HepG2 (cell line): ENCODE data around the gene MAP3K5. TPM values are rescaled to one million over a fixed set of nuclear protein-coding genes. Genes with fewer than 3 reads are reported as not detected.

Experiments used
- ATAC-seq: fragments of 200-7000 bp; cut with Tn5 transposase; 3 replicates; pipeline ENCODE4 v1.9.1; 2020; ENCODE audit warnings: mild to moderate bottlenecking, moderate library complexity
- BruUV-seq: library from RNA; stranded (reverse); fragments of 400-500 nt; replicated peaks from 2 replicates; lab custom pipeline; 2021; lab: Mats Ljungman, UMichigan
- CTCF ChIA-PET: fragments of 300-600 bp; formaldehyde crosslinking; extraction: SDS; loops from one replicate; lab custom pipeline; 2021; ENCODE audit warnings: low total read pairs, inconsistent platforms, low intra/inter-chr PET ratio; lab: Yijun Ruan, JAX
- POLR2A ChIA-PET: fragments of 350-600 bp; sonication (Branson Sonifier 250); formaldehyde crosslinking; loops from one replicate; lab custom pipeline; 2020; ENCODE audit warnings: antibody characterized with exemption, inconsistent platforms; lab: Yijun Ruan, JAX
- DNase-seq: peaks from one replicate; pipeline ENCODE4 v3.0.0-alpha.2; 2015; ENCODE audit warnings: low spot score
- FAIRE-seq: peaks from 3 replicates; lab custom pipeline; 2011; peaks lifted over from hg19 to GRCh38; lab: Jason Lieb, UNC
- H2AFZ ChIP-seq: one replicate; pipeline ENCODE4 v1.6.1; 2011; ENCODE audit warnings: low read length, inconsistent platforms
- H3K27ac ChIP-seq: fragments of 300-600 bp; 3 replicates; pipeline ENCODE4 v1.8.0; 2011; ENCODE audit warnings: mixed run types, mild to moderate bottlenecking, mixed read lengths, low read length, inconsistent platforms; ENCODE audit not compliant: insufficient read depth; ENCODE audit errors: extremely low read length
- H3K27me3 ChIP-seq, 2 experiments: fragments of 200-600 bp in 1 of 2; 2 replicates in 1 of 2; 3 replicates in 1 of 2; pipeline versions ENCODE4 v1.6.0 to v1.8.0; 2011; ENCODE audit warnings: low read length in 2 of 2, mild to moderate bottlenecking in 2 of 2, moderate library complexity in 2 of 2, inconsistent platforms in 1 of 2; ENCODE audit not compliant: insufficient read depth in 2 of 2, control insufficient read depth in 1 of 2
- H3K36me3 ChIP-seq, 2 experiments: fragments of 200-600 bp in 1 of 2; replicated peaks in 1 of 2; 2 replicates in 1 of 2; 3 replicates in 1 of 2; pipeline versions ENCODE4 v1.5.1 to v1.8.0; 2011; ENCODE audit warnings: low read length in 2 of 2, inconsistent platforms in 1 of 2; ENCODE audit not compliant: insufficient read depth in 2 of 2, control insufficient read depth in 1 of 2
- H3K4me1 ChIP-seq: 2 replicates; pipeline ENCODE4 v1.5.1; 2012; ENCODE audit warnings: low read length, inconsistent platforms; ENCODE audit not compliant: insufficient read depth
- H3K4me2 ChIP-seq: 2 replicates; pipeline ENCODE4 v1.6.0; 2011; ENCODE audit warnings: low read depth, low read length, inconsistent platforms
- H3K4me3 ChIP-seq, 3 experiments: fragments of 200-600 bp in 1 of 3; sonication (generic), shearing (Covaris generic) in 1 of 3; replicated peaks in 1 of 3; 2 replicates each; pipeline ENCODE4 v1.5.1; 2011 to 2016; ENCODE audit warnings: low read length in 3 of 3, inconsistent platforms in 2 of 3, low read depth in 2 of 3, mild to moderate bottlenecking in 2 of 3, control low read depth in 1 of 3, mixed read lengths in 1 of 3; ENCODE audit not compliant: insufficient read depth in 1 of 3
- H3K79me2 ChIP-seq: one replicate; pipeline ENCODE4 v1.6.1; 2011; ENCODE audit warnings: low read length, inconsistent platforms; ENCODE audit not compliant: insufficient read depth
- H3K9ac ChIP-seq: 2 replicates; pipeline ENCODE4 v1.6.0; 2011; ENCODE audit warnings: mild to moderate bottlenecking, low read depth, low read length, inconsistent platforms; ENCODE audit not compliant: insufficient read depth
- H3K9me3 ChIP-seq: 2 replicates; pipeline ENCODE4 v1.5.1; 2012; ENCODE audit warnings: mild to moderate bottlenecking, low read length
- H4K20me1 ChIP-seq: 2 replicates; pipeline ENCODE4 v1.6.0; 2011; ENCODE audit warnings: inconsistent platforms, mild to moderate bottlenecking, low read length, moderate library complexity; ENCODE audit not compliant: insufficient read depth
- AFF4 ChIP-seq: sonication (generic); formaldehyde crosslinking; IDR thresholded peaks from 2 replicates; pipeline ENCODE4 v1.4.0; 2020; ENCODE audit warnings: missing genetic modification reagents
- CREB1 ChIP-seq, 2 experiments: fragments of 450-650 bp in 1 of 2; IDR thresholded peaks; 2 replicates each; pipeline ENCODE4 v1.6.1; 2016 to 2017; ENCODE audit warnings: control low read depth in 1 of 2, mild to moderate bottlenecking in 1 of 2, missing compliant biosample characterization in 1 of 2, missing genetic modification characterization in 1 of 2
- DR1 ChIP-seq: sonication (generic); formaldehyde crosslinking; IDR thresholded peaks from 2 replicates; pipeline ENCODE4 v1.8.0; 2021; ENCODE audit warnings: mild to moderate bottlenecking, missing genetic modification reagents, inconsistent platforms
- KLF15 ChIP-seq: sonication (generic); formaldehyde crosslinking; IDR thresholded peaks from 2 replicates; pipeline ENCODE4 v1.8.1; 2023; ENCODE audit warnings: borderline replicate concordance, mild to moderate bottlenecking, inconsistent platforms, missing genetic modification reagents, mixed read lengths
- MXI1 ChIP-seq: IDR thresholded peaks from 3 replicates; pipeline ENCODE4 v1.6.1; 2012; ENCODE audit warnings: low read depth, low read length, inconsistent platforms, borderline replicate concordance
- NFKBIZ ChIP-seq: IDR thresholded peaks from 2 replicates; pipeline ENCODE4 v1.6.1; 2018; ENCODE audit warnings: missing genetic modification reagents, missing compliant biosample characterization
- REXO4 ChIP-seq: sonication (generic); formaldehyde crosslinking; IDR thresholded peaks from 2 replicates; pipeline ENCODE4 v1.8.0; 2022; ENCODE audit warnings: missing genetic modification reagents, mild to moderate bottlenecking, borderline replicate concordance
- THAP8 ChIP-seq: sonication (generic); formaldehyde crosslinking; IDR thresholded peaks from 2 replicates; pipeline ENCODE4 v1.5.1; 2020; ENCODE audit warnings: missing genetic modification reagents, mild to moderate bottlenecking, borderline replicate concordance
- ZBTB8A ChIP-seq: sonication (generic); formaldehyde crosslinking; IDR thresholded peaks from 2 replicates; pipeline ENCODE4 v1.4.0; 2020; ENCODE audit warnings: mild to moderate bottlenecking, low read depth, missing genetic modification reagents, borderline replicate concordance
- ZKSCAN1 ChIP-seq: fragments of 150-350 bp; IDR thresholded peaks from 2 replicates; pipeline ENCODE4 v1.6.1; 2014; ENCODE audit warnings: low read length
- ZNF251 ChIP-seq: sonication (generic); formaldehyde crosslinking; IDR thresholded peaks from 2 replicates; pipeline ENCODE4 v1.9.0; 2021; ENCODE audit warnings: mild to moderate bottlenecking, missing genetic modification reagents
- ZNF598 ChIP-seq: sonication (generic); formaldehyde crosslinking; IDR thresholded peaks from 2 replicates; pipeline ENCODE4 v1.5.1; 2020; ENCODE audit warnings: mild to moderate bottlenecking, missing genetic modification reagents, borderline replicate concordance
- ZNF776 ChIP-seq: sonication (generic); formaldehyde crosslinking; IDR thresholded peaks from 2 replicates; pipeline ENCODE4 v1.4.0; 2020; ENCODE audit warnings: mild to moderate bottlenecking, missing genetic modification reagents
- ZNF788 ChIP-seq: sonication (generic); formaldehyde crosslinking; IDR thresholded peaks from 2 replicates; pipeline ENCODE4 v1.5.0; 2020; ENCODE audit warnings: mild to moderate bottlenecking, missing genetic modification reagents, borderline replicate concordance
- ZNF850 ChIP-seq: sonication (generic); formaldehyde crosslinking; conservative IDR thresholded peaks from 2 replicates; pipeline ENCODE4 v1.9.0; 2021; ENCODE audit warnings: mild to moderate bottlenecking, missing genetic modification reagents
- WGBS: methylation state at CpG from one replicate; pipeline ENCODE4 v1.1.6; 2017; ENCODE audit warnings: low lambda C conversion rate; 5-methylcytosine and 5-hydroxymethylcytosine counted together
- in situ Hi-C: cut with HindIII; loops from 2 replicates; pipeline ENCODE4 v1.10.0; 2017; ENCODE audit warnings: low pct_unique_long_range_greater_than_20kb; ENCODE audit not compliant: extremely low pct_ligation_motif_present
- intact Hi-C: fragments of 100-400 bp; cut with micrococcal nuclease; formaldehyde crosslinking; loops from one replicate; pipeline ENCODE4 v1.10.0; 2022; ENCODE audit not compliant: unreplicated experiment
- polyA plus RNA-seq, 8 experiments: library from polyadenylated mRNA; depleted of rRNA in 3 of 8; stranded (reverse) in 7 of 8; unstranded in 1 of 8; fragments of >200 nt; fragmentation: Illumina TruSeq in 4 of 8; extraction: Trizol in 4 of 8; gene quantifications; 2 replicates each; pipeline versions ENCODE4 v1.2.1 to v1.2.3, GENCODE V29; 2011 to 2016; ENCODE audit warnings: low read depth in 4 of 8, missing spikeins in 1 of 8, mixed read lengths in 1 of 8; ENCODE audit not compliant: insufficient read depth in 1 of 8
- total RNA-seq, 5 experiments: library from RNA; depleted of rRNA; stranded (reverse); fragments of >200 nt; fragmentation: Illumina TruSeq; extraction: Trizol; gene quantifications; 2 replicates each; pipeline ENCODE4 v1.2.3, GENCODE V29; 2016; ENCODE audit warnings: low read depth in 1 of 5

MAP3K5 gene
- total and polyA plus RNA-seq, 2 of the 13 experiments (the other 11 are each of a cell fraction or from before 2014, with no cell fraction given): not detected

- no peak for TF ChIP-seq THAP8 (CRISPR knock-in tag)
- TF ChIP-seq ZBTB8A (CRISPR knock-in tag): no peak
- no peak for TF ChIP-seq REXO4 (CRISPR knock-in tag)
- no peak for TF ChIP-seq ZNF776 (CRISPR knock-in tag)
- TF ChIP-seq NFKBIZ: no peak
- no peak for TF ChIP-seq AFF4
- TF ChIP-seq KLF15 (CRISPR knock-in tag): no peak
Measured at GRCh38 chr6:136594671-136595070, 197.6 kb downstream of the MAP3K5 start (continued).

GRCh38 chr6:136593748-136594490 is 198.4 kb downstream of the MAP3K5 start:
- Histone ChIP-seq H2AFZ (no peak overlapping the region), H3K4me2 (no peak overlapping the region), H3K9me3 (no peaks in the 10 kb centered on the region), H3K27me3 (peaks cover 0 to 15% of the 10 kb centered on the region in 2 experiments; a peak in 2 of 5 replicates)
- BruUV-seq: no TSS peak
- peak; percentile 19 for DNase-seq
- intact Hi-C loops (no loop called here), in situ Hi-C loops (no loop called here)
- no peak for TF ChIP-seq DR1 (CRISPR knock-in tag)
- TF ChIP-seq ZNF251 (CRISPR knock-in tag): no peak
- TF ChIP-seq ZNF850: no peak
- no peak for TF ChIP-seq MXI1
- no peak for TF ChIP-seq ZKSCAN1
- TF ChIP-seq CREB1 (IDR thresholded peaks at IDR 0.05): no peak
- no peak for TF ChIP-seq CREB1 (CRISPR knock-in tag; IDR thresholded peaks at IDR 0.05)
- no peak for TF ChIP-seq ZNF788 (CRISPR knock-in tag)
- TF ChIP-seq ZNF598: no peak
- TF ChIP-seq, all 625 proteins: peak for 0
- Histone ChIP-seq H3K27ac (no peak overlapping the region), H3K9ac (no peak overlapping the region), H3K4me1 (no peaks in the 10 kb centered on the region), H3K4me3 (no peak overlapping the region), H4K20me1 (no peaks in the 10 kb centered on the region), H3K36me3 (no peaks in the 10 kb centered on the region), H3K79me2 (no peaks in the 10 kb centered on the region)
- peak; percentile 31; the same call in 2 of the 3 replicates for ATAC-seq
- 15% methylated on average over 6 of the region's 6 CpGs for WGBS
- FAIRE-seq: no peak
- ChIA-PET CTCF (no interaction called here), POLR2A (no interaction called here)
